Endodermal cell (in vitro differentiated cells): Measurements from ENCODE around the gene LRRC1. TPM values are rescaled to one million over a fixed set of nuclear protein-coding genes. Genes with fewer than 3 reads are reported as not detected.

Experiments used
- DNase-seq: peaks from one replicate; pipeline ENCODE4 v3.0.0-alpha.2; 2017
- H3K27ac ChIP-seq: 2 replicates; pipeline ENCODE4 v1.5.1; 2013; ENCODE audit warnings: mild to moderate bottlenecking, low read depth, low read length, moderate library complexity
- H3K27me3 ChIP-seq: 2 replicates; pipeline ENCODE4 v1.6.1; 2013; ENCODE audit warnings: mild to moderate bottlenecking, low read length, moderate library complexity; ENCODE audit not compliant: insufficient read depth, control insufficient read depth, poor library complexity, severe bottlenecking
- H3K36me3 ChIP-seq: 2 replicates; pipeline ENCODE4 v1.7.0; 2013; ENCODE audit warnings: mild to moderate bottlenecking, low read length, moderate library complexity; ENCODE audit not compliant: control insufficient read depth, insufficient read depth
- H3K4me1 ChIP-seq: one replicate; pipeline ENCODE4 v1.7.0; 2013; ENCODE audit warnings: low read length; ENCODE audit not compliant: control insufficient read depth, insufficient read depth
- H3K4me3 ChIP-seq: 2 replicates; pipeline ENCODE4 v1.5.1; 2013; ENCODE audit warnings: mild to moderate bottlenecking, low read length, moderate library complexity
- H3K9ac ChIP-seq: 2 replicates; pipeline ENCODE4 v1.6.1; 2013; ENCODE audit warnings: mild to moderate bottlenecking, low read length, moderate library complexity; ENCODE audit not compliant: poor library complexity, severe bottlenecking; ENCODE audit errors: extremely low read depth
- H3K9me3 ChIP-seq: 2 replicates; pipeline ENCODE4 v1.6.1; 2013; ENCODE audit warnings: mild to moderate bottlenecking, low read length, moderate library complexity; ENCODE audit not compliant: control insufficient read depth
- H3K27ac Mint-ChIP-seq: 2 replicates; pipeline ENCODE4 v1.8.0; 2020; ENCODE audit warnings: mixed read lengths
- H3K27me3 Mint-ChIP-seq: 2 replicates; pipeline ENCODE4 v1.8.0; 2021; ENCODE audit warnings: mild to moderate bottlenecking, mixed read lengths; ENCODE audit not compliant: insufficient read depth
- H3K36me3 Mint-ChIP-seq: 2 replicates; pipeline ENCODE4 v1.8.0; 2020; ENCODE audit warnings: low read depth, mixed read lengths
- H3K4me1 Mint-ChIP-seq: 2 replicates; pipeline ENCODE4 v1.8.0; 2020; ENCODE audit warnings: mixed read lengths
- H3K4me3 Mint-ChIP-seq: 2 replicates; pipeline ENCODE4 v1.8.0; 2020; ENCODE audit warnings: mild to moderate bottlenecking, moderate library complexity, mixed read lengths
- H3K9me3 Mint-ChIP-seq: 2 replicates; pipeline ENCODE4 v1.8.0; 2020; ENCODE audit warnings: mild to moderate bottlenecking, mixed read lengths
- WGBS, 2 experiments: methylation state at CpG; one replicate each; pipeline versions ENCODE4 v1.1.5 to v1.1.7; 2013; ENCODE audit warnings: missing lambda C conversion rate in 2 of 2, mixed read lengths in 1 of 2; ENCODE audit not compliant: insufficient coverage in 1 of 2, insufficient read length in 1 of 2; 5-methylcytosine and 5-hydroxymethylcytosine counted together
- total RNA-seq, 2 donors: library from RNA; stranded (reverse); fragmentation: NEBNext Ultra II Directional in 1 of 2; extraction: Animal tissue kit (Norgen Biotek cat#: 25700) in 1 of 2; gene quantifications; 2 replicates in 1 of 2; 3 replicates in 1 of 2; pipeline ENCODE4 v1.2.1, GENCODE V29; 2021
- TF ChIP-seq, protein P1 (sequence below): fragments of 200-600 bp; sonication (generic); conservative IDR thresholded peaks from 2 replicates; pipeline ENCODE4 v1.5.0; 2021; ENCODE audit warnings: antibody characterized with exemption, mild to moderate bottlenecking

The LRRC1 gene
- total RNA-seq, 2 donors from 2014 or later: 14.1 to 15.3 TPM

DNA sequence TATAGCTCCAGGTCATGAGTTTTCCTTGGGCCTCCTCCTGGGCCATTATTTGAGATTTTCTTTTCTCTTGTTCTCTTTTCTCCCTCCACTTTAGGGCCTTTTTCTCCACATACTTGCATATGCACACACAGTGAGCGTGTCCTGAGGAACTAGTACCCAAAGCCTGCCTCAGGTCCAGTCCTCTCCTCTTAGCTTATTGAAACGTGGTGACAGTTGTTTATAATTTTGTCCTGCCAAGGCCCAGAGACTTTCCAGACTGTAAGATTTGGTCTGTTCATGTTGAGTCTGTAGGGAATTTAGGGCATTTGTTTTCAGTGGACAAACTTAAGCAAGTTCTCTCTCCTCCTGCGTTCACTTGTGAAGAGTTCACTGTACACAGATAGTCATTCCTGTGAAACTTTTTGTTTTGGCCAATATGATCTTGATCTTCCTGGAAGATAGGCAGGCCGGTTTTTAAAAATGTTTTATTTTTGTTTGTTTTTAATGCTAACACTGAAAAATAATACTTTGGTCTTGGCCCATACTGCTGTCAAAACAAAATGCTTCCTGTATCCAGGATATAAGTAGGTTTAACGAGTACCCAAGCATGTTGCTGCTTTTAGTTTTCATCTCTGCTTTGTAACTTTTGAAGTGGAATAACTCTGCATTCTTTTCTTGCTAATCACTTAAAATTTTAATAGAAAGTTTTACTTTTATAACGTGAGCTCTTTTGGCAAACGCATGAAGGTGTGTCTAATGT is 20.7 kb downstream of the LRRC1 start:
- Mint-ChIP-seq H3K27ac (no peak overlapping the region), H3K36me3 (no peaks in the 10 kb centered on the region), H3K27me3 (peaks cover 5% of the 10 kb centered on the region), H3K4me3 (no peak overlapping the region), H3K9me3 (no peaks in the 10 kb centered on the region), H3K4me1 (peaks cover 43% of the 10 kb centered on the region)
- Histone ChIP-seq H3K27me3 (no peaks in the 10 kb centered on the region), H3K9ac (no peak overlapping the region), H3K27ac (no peak overlapping the region), H3K4me1 (peaks cover 9% of the 10 kb centered on the region), H3K4me3 (no peak overlapping the region), H3K9me3 (no peaks in the 10 kb centered on the region), H3K36me3 (no peaks in the 10 kb centered on the region)
- no peak for DNase-seq
- 93 to 100% methylated on average over 3 to 7 of the region's 7 CpGs for WGBS, 2 experiments
- TF ChIP-seq, protein P1, sequence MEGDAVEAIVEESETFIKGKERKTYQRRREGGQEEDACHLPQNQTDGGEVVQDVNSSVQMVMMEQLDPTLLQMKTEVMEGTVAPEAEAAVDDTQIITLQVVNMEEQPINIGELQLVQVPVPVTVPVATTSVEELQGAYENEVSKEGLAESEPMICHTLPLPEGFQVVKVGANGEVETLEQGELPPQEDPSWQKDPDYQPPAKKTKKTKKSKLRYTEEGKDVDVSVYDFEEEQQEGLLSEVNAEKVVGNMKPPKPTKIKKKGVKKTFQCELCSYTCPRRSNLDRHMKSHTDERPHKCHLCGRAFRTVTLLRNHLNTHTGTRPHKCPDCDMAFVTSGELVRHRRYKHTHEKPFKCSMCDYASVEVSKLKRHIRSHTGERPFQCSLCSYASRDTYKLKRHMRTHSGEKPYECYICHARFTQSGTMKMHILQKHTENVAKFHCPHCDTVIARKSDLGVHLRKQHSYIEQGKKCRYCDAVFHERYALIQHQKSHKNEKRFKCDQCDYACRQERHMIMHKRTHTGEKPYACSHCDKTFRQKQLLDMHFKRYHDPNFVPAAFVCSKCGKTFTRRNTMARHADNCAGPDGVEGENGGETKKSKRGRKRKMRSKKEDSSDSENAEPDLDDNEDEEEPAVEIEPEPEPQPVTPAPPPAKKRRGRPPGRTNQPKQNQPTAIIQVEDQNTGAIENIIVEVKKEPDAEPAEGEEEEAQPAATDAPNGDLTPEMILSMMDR: no peak

DNA sequence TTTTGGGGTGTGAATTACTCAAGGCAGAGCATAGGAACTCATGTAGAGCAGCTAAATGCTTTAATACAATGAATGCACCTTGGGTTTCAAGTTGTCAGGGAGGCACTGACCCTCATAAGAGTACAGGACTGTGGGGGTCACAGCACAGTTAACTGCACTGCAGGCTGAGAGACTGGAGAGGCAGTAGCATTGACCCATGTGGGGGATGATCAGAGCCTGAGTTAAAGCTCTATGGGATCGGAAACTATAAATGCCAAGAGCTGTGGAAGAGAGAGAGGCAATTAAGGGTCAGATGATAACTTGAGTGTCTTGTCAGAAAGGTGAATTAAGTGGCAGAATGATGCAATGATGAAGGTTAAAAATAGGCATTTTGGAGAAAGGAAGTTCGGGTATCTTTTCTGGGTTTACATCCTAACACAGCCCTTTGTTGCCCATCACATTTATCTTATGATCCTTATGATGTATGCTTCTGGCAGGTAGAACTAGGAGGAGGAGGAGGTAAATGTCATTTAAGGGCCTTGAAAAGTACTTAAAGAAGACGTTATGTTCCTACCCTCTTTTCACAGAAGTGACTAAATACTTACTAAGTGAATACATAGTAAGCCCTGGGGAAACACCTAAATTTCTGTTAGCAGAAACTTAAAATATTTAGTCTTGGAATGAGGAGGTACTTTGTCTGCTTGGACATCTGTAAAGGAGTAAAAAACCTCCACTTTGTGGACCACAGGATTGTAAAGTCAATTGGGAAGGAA is 24.2 kb downstream of the LRRC1 start:
- Histone ChIP-seq H3K4me3 (no peak overlapping the region), H3K9ac (no peak overlapping the region), H3K9me3 (no peaks in the 10 kb centered on the region), H3K27me3 (no peaks in the 10 kb centered on the region), H3K36me3 (no peaks in the 10 kb centered on the region), H3K27ac (no peak overlapping the region), H3K4me1 (no peaks in the 10 kb centered on the region)
- no peak for DNase-seq
- TF ChIP-seq, protein P1: no peak
- H3K27ac Mint-ChIP-seq: no peak overlapping the region
- no peaks in the 10 kb centered on the region for H3K27me3 Mint-ChIP-seq
- H3K36me3 Mint-ChIP-seq: no peaks in the 10 kb centered on the region
- peaks cover 17% of the 10 kb centered on the region for H3K4me1 Mint-ChIP-seq
- H3K4me3 Mint-ChIP-seq: no peak overlapping the region
- 88 to 100% methylated on average over 1 to 2 of the region's 3 CpGs for WGBS, 2 experiments
- H3K9me3 Mint-ChIP-seq: no peaks in the 10 kb centered on the region

DNA sequence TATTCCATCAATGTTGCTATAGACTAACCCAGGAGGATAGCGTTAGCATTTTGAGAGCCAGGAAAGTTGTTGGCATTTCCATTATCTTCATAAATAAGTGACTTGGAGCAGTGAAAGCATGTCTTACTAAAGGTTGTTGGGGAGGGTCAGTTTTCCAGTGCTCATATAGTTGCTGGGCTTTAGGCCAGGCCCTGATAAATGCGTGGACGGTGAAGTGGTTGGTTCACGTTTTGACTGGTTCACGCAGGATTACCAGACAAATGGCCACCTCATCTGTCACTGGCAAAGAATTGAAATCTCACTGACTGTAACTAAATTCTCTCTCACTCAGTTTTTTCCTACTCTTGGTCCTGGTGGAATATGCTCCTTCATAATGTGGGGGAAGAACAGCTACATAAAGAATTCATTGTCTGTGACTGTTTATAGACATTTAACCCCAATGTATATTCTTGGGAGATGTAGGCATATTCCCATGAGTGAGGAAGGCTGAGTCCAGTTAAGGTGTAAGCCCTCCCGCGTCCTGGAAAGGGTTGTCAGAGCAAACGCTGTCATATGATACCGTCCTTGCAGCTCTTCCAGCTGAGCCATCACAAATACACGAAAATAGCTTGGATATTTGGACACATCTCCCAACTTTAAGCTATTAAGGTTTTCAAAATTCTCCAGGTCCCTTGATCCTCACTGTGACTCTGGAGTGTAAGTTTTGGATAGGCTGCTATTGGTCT is 27.8 kb downstream of the LRRC1 start:
- H3K9me3 ChIP-seq: no peaks in the 10 kb centered on the region
- Mint-ChIP-seq H3K36me3 (no peaks in the 10 kb centered on the region), H3K27me3 (no peaks in the 10 kb centered on the region)

More for the DNA sequence above, 27.8 kb downstream of the LRRC1 start:
- Mint-ChIP-seq H3K27ac (no peak overlapping the region), H3K4me1 (peaks cover 3% of the 10 kb centered on the region), H3K9me3 (no peaks in the 10 kb centered on the region), H3K4me3 (no peak overlapping the region)
- Histone ChIP-seq H3K36me3 (no peaks in the 10 kb centered on the region), H3K27ac (no peak overlapping the region), H3K4me3 (no peak overlapping the region), H3K9ac (no peak overlapping the region), H3K4me1 (no peaks in the 10 kb centered on the region), H3K27me3 (no peaks in the 10 kb centered on the region)
- DNase-seq: no peak
- 93 to 96% methylated on average over 10 of the region's 10 CpGs for WGBS, 2 experiments
- TF ChIP-seq, protein P1: no peak
